ENCODE measurements around the gene DGKE. TPM values are rescaled to one million over a fixed set of nuclear protein-coding genes. Genes with fewer than 3 reads are reported as not detected.
A peak's percentile ranks its signal among the peaks of the same experiment; 100 is the strongest.

The DGKE gene
- total RNA-seq, result 4.3 and 11.8 TPM in 2 replicates

DNA sequence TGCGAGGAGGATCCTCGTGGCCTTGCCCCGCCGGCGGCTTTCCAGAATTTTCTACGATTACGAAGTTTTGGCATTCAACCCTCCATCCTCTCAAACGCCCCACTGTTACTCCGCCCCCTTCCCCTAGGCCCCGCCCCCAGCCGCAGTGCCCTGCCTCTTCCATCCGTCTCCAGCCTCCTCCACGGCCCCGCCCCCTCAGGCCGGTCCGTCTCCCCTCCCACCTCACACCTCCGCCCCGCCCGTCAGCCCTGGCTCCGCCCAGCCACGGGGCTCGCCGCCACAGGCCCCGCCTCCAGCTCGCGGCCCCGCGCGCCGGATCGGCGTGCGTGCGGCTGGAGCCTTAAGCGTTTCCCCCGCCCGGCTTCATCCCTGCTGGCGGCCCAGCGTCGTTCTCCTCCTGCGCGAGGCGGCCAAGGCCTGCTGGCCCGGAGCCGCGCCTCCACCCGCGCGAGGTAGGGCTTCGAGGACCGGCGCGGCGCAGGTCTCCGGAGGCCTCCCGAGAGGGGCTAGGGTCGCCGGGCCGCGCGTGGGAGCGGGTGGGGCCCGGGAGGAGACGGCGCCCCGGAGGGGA lies at the start of gene DGKE, which contains the start of gene C17orf67:
DGKE (plus strand) TSS at position 343 of the 571 bp plus-strand sequence. CDS start 645 bp downstream, outside the sequence.
C17orf67 (minus strand) TSS at position 112 of the 571 bp plus-strand sequence. CDS start 18,110 bp downstream, outside the sequence.
- no peak for DNase-seq (ENCODE audit: extremely low read depth, low read depth, low spot score)

DNA sequence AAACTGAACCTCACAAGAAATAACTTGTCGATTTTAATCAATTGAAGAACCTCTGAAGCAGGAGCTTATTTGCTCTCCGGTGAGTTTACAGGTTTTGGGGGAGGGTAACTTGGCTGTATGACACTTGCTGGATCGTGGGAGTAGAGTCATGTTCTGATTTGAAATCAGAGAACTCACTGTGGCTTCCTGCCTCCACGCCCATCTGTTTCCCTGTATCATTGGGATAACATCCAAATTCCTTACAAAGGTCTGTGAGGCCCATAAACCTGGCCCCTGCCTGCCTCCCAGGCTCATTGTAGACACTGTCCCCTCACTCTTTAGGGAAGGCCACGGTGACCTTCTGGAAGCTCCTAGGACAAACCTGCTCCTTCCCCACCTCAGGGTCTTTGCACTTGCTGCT lies 48.5 kb upstream of the DGKE start:
- no peak for DNase-seq (ENCODE audit: extremely low read depth, low read depth, low spot score)

DNA sequence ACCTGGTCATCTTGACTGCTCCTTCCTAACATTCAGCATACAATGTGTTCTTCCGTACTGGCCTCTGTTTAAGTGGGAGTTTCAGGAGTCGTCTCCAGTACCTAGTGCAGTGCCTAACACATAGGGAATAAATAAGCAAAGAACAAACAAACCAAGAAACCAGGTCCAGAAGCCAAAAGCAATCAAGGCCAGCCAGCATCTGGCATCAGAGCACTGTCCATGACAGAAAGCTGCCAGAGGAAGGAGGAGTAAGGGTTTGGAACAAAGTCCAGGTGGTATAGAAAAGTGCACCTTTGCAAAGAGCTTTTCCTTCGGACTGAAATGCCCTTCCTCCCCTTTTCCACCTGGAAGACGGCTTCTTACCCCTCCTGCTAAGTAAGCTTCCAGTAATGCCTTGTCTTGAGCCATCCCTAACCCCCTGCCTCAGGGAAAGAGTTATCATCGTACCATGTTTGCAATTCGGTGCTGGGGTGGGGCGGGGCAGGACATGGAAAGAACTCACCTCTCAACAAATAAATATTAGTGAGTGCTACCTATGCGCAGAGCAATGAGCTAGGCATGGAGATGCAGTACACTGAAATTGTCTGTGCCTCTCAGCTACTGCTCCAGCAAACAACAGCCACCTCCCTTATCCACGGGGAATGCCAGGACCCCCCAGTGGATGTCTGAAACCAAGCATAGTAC lies 47.8 kb upstream of the DGKE start:
- no peak for DNase-seq (ENCODE audit: extremely low read depth, low read depth, low spot score)

DNA sequence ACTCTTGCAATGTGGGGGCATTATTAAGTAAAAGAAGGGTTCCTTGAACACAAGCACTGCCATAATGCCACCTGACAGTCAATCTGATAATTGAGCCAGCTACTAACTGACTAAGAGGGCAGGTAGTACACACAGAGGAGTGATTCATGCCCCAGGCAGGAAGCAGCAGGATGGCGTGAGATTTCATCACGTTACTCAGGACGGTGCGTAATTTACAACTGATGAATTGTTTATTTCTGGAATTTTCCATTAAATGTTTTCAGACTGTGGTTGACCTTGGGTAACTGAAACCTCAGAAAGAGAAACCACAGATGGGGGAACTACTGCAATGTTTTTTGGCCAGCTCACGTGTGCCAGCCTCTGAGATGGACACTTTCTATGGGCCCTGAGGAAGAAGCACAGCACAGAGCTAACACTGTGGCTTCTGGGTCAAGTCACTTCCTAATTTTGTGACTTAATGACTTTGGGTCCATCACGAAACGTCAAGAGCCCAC lies 46.9 kb upstream of the DGKE start:
- peak; percentile 82 for DNase-seq (ENCODE audit: extremely low read depth, low read depth, low spot score)

DNA sequence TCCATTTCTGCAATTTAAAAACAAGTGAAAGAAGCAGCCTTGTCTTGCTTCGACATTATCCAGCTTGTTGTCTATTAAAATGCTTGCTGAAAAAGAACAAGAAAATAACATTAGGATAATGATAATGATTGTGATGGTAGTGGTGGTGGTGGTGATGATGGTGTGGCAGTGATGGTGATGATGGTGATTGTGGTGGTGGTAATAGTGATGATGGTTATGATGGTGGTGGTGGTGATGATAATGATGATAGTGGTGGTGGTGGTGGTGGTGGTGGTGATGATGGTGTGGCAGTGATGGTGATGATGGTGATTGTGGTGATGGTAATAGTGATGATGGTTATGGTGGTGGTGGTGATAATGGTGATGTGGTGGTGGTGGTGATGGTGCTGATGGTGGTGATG lies 41.7 kb upstream of the DGKE start:
- DNase-seq (ENCODE audit: extremely low read depth, low read depth, low spot score), result no peak

DNA sequence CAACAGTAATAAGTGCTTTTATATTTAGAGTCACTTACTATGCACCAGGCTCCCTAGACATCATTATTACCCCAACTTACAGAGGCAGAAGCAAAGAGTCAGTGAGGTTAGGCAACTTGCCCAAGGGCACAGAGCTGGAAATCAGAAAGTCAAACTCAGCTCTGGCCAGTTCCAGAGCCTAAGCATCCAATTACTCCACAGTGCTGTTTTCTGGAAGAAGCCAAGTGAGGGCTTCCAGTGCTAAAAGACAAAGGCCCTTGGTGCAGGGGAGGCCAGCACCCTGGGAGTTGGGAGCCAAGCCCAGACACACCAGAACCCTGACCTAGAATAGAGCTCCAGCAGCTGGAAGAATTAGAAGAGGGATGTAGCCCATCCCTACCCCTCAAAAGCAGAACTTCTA lies 40.4 kb upstream of the DGKE start:
- no peak for DNase-seq (ENCODE audit: extremely low read depth, low read depth, low spot score)

DNA sequence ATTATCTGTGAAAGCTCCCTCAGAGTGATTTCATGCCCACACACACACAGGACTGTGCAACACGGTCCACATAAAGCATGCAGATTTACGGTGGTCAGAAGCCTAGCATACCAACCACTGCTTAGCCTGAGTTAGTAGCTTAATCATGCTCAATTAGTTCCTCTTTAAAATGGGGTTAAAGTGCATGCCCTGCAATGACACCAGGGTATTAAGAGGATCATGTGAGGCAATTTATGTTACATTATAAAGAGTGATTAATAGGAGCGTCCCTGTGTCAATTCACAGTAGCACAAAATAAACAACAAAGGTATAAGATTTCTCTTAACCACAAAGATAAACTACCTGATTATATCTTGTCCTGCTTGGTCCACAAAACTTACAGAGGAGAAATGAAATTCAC lies 40.0 kb upstream of the DGKE start:
- no peak for DNase-seq (ENCODE audit: extremely low read depth, low read depth, low spot score)

DNA sequence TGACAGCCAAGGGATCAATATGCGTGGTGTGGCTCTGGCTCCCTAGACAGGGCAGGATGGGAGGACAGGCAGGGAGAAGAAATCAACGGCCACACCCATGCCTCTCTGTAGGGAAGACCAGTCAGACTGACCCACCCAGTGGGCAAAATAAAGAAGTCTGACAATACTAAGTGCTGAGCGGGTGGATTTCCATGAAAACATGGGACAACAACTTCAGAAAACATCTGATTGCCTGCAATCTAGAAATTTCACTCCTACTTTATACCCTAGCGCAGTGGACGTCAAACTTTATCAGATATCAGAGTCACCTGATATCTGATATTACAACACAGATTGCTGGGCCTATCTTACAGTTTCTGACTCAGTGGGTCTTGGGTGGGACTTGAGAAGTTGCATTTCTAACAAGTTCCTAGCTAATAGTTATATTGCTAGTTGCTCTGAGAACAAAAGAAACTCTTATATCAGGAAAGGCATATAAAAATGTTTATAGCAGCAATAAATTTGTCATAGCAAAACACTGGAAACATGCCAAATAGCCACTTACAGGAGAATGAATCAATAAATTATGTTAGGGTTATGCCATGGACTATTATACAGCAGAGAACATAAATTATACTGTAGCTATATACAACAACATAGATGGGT lies 38.6 kb upstream of the DGKE start:
- DNase-seq (ENCODE audit: extremely low read depth, low read depth, low spot score), result no peak

DNA sequence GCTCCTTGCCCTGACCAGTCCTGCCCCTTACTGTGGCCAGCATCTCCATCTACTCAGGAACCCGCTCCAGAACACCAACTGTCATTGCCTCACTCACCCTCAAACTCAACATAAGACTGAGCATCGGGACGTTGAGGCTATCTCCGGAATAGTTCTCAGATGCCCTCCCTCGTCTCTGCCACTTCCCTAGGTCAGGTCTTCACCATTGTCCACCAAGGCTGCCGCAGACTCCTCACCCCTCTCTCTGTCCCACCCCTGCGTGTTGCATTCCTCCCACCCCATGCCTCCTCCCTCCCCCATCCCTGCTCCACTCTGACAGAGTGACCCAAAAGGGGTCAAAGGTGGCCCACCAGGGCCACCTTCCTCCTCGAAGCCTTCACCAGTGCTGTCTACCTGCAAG lies 37.4 kb upstream of the DGKE start:
- no peak for DNase-seq (ENCODE audit: extremely low read depth, low read depth, low spot score)

DNA sequence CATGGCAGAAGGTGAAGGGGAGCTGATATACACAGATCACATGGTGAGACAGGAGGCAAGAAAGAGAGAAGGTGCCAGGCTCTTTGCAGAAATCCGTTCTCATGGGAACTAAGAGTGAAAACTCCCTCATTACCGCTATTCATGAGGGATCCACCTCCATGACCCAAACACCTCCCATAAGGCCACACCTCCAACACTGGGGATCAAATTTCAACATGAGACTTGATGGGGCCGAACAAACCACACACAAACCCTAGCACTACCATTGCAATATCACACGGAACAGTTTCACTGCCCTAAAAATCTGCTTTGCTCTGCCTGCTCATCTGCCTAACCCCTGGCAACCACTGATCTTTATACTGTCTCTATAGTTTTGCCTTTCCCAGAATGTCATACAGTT lies 35.0 kb upstream of the DGKE start:
- no peak for DNase-seq (ENCODE audit: extremely low read depth, low read depth, low spot score)

DNA sequence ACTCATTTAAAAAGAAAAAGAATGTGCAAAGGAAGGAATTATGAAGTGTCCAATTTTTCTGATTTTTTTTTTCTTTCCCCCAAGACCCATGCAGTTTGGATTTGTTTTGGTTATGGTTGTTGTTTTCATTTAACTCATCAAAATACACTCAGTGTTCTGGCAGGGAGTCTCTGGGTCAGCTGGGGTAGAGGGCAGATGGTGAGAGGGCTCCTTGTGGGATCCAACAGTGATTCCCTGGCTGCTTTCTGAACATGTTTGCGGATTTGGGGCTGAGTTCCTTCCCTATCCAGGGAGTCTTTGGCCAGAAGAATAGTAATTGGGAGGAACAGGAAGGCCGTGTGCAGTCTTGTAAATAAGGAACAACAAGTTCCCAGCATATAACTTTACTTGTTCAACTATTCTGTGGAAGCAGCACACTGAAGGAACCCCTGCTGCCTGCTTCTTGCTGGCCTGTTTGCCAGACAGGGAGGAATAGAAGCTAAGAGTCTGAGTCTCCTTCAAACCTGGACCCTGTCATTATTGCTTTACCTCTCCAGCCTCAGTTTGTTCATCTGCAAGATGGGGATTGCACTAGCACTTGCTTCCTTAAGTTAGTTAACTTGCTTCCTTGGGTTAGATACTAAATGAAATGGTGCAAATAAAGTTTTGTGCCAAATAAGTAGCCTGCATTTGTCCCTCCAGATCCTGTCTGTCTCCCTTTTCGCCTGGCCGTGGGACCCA lies 32.3 kb upstream of the DGKE start:
- no peak for DNase-seq (ENCODE audit: extremely low read depth, low read depth, low spot score)

DNA sequence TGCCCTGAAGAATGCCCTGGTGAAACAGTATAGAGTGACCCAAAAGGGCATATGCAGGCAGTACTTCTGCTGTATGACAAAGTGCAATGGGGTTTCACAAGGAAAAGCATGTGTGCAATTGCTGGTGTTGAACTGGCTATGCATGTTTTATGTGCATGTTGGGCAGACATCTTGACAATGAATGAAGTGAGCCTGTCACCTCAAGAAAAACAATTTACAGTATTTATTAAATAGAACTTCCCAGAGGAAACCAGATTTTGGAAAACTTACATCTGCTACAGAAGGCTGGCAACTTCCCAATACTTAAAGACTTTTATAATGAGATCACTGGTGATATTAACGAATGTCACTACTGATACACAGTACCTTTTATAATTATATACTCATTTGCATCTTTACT lies 30.9 kb upstream of the DGKE start:
- DNase-seq (ENCODE audit: extremely low read depth, low read depth, low spot score), result no peak

DNA sequence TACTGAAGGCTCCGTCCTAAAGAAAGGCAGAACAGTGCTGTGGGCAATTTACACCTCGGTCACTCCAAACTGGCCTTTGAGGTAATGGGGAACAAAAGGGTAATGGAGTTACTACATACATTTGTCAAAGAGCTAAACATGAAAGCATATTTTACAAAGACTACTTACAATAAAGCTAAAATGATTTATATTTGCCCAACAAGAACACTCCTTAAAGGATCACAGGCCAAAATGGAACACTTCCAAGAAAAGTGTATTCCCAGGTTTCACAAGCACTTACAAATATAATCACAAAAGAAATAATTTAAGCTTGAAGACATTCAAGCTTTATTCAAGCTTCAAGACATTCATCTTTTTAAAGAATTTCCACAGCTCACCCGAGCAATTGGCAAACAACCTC lies 29.5 kb upstream of the DGKE start:
- DNase-seq (ENCODE audit: extremely low read depth, low read depth, low spot score), result no peak

DNA sequence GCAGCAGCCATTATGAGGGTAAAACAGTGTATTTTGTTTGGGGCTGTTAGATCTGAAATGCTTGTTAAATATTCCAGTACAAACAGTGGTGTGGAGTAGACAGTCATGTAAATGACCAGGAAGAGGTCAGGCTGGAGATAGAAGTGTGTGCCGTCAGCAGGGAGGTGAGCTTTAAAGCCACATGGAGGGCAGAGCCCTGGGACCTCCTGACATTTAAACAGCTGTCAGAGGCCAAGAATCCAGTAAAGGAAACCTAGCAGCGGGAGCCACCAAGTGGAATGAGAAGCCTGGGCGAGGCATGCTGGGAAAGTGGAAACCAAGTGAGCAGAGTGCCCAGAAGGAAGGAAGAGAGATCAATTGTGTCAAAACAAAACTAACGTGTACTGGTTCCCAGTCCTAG lies 27.0 kb upstream of the DGKE start:
- DNase-seq (ENCODE audit: extremely low read depth, low read depth, low spot score), result no peak

DNA sequence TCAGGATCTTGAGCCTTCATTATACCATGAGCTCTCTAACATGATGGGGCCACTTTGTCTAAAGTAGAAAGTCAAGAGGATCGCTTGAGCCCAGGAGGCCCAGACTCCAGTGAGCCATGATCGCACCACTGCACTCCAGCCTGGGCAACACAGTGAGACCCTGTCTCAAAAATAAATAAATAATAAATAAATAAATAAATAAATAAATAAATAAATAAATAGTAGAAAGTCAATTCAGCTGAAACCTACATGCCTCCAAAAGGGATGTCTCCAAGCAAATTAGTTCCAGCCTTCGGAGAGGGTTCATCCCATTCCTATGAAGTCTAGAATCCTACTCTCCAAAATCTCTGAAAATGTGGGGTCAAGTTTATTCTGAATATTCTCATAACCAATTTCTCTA lies 26.2 kb upstream of the DGKE start:
- DNase-seq (ENCODE audit: extremely low read depth, low read depth, low spot score), result no peak

DNA sequence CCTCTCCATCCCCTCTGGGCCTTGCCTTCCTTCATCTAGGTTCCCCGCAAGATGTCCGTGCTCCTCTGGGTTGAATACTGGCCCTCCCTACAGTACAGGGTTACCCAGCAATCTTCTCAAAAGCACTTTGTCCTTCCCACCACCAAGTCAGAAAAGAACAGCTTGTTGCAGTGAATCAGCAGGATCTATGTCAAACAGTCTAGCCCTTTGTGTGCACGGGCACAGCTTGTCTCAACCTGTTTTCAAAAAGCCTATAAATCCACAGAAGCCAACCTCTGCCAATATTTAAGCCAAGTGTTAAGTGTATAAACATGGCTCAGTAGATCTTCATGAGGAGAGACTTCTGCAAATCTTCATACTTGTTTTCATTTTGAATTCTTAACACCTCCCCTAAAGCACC lies 25.4 kb upstream of the DGKE start:
- DNase-seq (ENCODE audit: extremely low read depth, low read depth, low spot score), result no peak

DNA sequence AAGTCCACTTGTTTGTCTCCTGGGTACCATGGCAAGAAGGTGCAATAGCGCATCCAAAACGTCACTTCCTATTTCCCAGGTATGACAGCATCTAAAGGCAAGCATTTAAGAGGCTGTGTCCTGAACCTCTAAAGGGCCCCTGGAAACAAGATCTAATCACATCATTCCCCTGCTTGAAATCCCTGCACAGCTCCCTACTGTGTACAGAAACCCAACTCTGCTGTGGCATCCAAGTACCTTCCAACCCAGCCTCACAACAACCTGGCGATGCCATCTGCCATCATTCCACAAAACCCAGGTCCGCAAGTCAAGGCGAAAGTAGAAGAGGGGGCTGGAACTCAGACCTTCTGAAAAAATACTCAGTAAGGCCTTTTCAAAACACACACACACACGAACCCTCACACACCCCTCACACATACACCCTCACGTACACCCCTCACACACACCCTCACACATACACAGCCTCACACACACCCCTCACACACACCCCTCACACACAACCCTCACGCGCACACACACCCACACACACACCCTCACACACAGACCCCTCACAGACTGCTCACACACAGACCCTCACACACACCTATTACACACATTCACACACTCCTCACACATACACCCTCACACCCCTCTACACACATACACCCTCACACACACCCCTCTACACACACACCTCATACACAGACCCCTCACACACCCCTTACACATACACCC lies 24.7 kb upstream of the DGKE start:
- no peak for DNase-seq (ENCODE audit: extremely low read depth, low read depth, low spot score)

DNA sequence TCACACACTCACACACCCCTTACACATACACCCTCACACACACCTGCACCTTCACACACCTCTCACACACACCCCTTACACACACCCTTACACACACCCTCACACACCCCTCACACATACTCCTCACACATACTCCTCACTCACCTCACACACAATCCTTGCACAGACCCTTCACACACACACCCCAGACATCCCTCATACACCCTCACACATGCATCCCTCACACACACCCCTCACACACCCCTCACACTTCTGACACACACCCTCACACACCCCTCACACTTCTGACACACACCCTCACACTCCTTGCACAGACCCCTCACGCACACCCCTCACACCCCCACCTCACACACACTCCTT lies 24.2 kb upstream of the DGKE start:
- DNase-seq (ENCODE audit: extremely low read depth, low read depth, low spot score), result no peak

DNA sequence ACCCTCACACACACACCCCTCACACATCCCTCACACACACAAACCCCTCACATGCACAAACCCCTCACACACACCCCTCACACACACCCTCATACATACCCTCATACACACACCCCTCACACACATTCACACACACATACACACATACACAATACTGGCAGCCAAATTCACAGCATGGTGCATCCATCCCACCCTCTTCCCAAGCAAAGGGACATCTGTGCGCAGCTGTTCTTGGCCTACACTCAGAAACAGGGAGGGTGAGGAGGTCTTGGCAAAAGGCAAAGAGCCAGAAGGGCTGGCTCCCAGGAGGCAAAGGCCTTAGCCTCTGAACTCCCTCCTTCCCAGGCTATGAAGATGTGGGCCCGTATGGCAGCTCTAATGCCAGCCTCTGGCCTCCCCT lies 23.6 kb upstream of the DGKE start:
- no peak for DNase-seq (ENCODE audit: extremely low read depth, low read depth, low spot score)

DNA sequence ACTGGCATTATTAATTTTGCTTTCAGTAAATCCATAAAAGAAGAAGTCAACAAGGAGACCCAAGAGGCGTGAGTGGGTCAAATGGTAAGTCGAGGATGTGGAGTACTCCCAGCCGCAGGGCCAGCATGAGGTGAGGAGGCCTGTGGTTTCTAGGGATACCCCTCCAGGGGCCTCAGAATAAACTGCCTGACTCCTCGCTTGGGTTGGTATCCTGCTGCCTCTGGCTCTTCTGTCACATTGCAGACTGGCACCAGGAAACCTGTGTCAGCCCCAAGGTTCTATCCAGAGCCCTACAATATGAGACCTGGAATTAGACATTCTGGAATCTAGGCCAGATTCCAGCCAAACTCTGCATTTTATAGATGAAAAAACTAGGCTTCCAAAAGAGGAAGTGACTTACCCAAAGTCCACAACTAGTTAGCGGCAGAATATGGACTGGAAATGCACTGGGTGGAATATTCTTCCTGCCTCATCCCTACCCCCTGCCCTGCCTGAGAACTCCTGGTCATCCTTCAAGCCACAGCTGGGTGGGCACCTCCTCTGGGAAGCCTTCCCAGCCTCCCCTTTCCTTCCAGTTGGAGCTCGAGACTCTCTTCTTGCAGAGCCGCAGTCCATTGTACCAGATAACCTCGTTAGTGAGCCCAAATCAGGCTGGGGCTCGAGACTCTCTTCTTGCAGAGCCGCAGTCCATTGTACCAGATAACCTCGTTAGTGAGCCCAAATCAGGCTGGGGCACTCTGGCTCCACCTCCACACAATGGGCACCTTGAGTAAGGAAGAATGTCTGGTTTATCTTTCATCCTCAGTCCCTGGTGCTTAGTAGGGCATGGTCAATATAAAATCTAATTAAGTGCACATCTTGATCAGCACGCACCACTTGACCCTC lies 22.8 kb upstream of the DGKE start:
- no peak for DNase-seq (ENCODE audit: extremely low read depth, low read depth, low spot score)

All from glomerular endothelial cell (primary cell).